ENCODE results near the gene METTL26.
A peak's percentile ranks its signal among the peaks of the same experiment; 100 is the strongest.

Gene METTL26

DNA sequence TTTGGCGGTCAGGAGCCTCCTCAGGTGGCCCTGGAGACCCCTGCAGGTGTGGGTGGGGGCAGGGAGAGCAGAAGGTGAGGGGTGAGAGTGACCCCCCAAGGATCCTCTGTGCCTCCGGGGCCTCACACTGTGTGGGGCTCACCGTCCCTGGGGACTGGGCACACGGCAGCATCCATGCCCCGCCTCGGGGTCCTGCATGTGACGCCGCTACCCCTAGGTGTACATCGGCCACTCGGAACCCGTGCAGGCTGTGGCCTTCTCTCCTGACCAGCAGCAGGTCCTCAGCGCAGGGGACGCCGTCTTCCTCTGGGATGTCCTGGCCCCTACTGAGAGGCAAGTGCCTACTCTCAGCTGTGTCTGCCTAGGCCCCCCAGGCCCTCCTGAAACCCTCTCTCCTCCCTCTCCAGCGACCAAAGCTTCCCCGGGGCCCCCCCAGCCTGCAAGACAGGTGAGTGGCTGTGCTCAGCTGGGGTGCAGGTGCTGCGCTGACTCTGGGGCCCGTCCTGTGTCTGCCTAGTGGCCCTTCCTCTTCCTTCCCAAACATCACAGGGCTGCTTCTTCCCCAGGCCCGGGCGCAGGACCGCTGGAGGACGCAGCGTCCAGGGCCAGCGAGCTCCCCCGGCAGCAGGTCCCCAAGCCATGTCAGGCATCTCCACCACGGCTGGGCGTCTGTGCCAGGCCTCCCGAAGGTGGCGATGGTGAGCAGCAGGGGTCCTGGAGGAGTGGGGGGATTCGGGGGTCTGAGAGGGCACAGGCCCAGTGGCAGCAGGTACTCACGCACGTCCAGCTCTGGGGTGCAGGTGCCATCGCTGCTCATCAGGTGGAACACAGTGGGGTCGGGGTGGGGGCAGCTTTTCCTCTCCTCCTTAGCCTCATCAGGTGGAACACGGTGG, 22.8 kb upstream of the METTL26 start:
- no peak for DNase-seq

DNA sequence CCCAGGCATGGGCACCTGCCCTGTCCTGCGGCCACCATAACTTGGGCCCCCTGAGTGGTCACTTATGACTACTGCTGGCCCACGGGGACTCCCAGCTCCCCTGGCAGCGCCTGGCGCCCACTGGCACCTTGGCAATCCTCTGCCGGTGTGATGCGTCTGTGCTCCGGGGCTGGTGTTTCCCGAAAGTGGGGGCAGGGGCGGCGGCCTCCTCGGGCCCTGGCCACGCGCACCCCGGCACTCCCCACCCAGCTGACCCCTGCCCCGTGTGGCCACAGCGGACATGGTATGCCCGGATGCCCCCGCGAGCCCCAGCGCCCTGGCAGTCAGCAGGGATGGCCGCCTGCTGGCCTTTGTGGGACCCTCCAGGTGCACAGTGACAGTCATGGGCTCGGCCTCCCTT, 21.4 kb upstream of the METTL26 start:
- no peak for DNase-seq

GRCh38 chr16:654034-654433, 17.9 kb upstream of the METTL26 start:
- DNase-seq = no peak

DNA sequence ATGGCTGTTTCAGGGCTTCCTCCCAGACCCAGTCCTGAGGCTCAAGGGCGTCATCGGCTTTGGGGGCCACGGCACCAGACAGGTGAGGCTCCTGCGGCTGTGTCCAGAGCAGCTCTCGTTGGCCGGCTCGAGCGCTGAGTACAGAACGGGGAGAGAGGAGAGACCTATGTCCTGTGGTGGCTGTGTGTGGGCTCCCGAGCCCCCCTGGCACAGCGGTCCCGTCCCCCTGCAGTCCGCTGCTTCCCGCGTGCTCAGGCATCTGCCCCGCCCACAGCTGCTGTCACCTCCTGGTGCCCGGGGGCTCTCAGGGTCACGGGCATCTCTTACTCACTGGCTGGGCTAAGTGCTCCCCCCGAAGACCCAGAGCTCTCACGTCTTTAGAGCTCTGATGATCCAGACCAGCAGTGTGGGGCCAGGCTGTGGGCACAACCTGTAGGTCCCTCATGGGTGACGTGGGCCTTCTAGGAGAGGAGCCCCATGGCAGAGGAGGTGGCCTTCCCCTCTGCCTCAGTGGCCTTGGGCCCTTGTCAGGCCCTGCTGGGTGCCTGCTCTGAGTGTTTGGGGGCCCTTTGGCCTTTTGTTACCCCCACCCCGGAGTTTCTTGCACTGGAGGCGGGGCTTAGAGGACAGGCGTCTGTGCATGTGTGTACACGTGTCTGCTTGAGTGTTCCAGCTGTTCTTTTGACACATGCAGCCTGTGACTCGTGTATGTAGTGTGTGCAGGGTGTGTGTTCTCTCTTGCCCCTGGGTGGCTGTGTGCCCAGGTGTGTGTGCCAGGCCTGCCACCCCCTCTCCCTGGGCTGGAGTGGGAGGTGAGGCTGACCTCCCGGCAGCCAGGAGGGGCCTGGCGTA, 16.6 kb upstream of the METTL26 start:
- DNase-seq = no peak

GRCh38 chr16:651844-652243, 15.7 kb upstream of the METTL26 start:
- DNase-seq = no peak

DNA sequence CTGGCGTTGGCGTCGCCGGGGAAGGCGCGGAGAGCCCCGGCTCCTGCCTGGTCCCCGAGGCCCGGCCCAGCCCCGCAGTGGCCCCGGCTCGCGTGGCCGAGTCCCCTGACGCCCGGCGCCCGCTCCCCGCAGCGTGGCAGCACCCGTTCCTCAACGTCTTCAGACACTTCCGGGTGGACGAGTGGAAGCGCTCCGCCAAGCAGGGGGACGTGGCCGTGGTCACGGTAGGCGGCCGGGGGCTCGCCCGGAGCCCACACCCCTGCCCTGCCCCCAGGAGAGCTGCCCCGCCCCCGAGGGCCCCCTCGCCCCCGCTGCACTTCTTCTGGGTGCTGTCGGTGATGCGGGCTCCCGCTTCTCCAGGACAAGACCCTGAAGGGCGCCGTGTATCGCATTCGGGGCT, 13.5 kb upstream of the METTL26 start:
- DNase-seq = no peak

DNA sequence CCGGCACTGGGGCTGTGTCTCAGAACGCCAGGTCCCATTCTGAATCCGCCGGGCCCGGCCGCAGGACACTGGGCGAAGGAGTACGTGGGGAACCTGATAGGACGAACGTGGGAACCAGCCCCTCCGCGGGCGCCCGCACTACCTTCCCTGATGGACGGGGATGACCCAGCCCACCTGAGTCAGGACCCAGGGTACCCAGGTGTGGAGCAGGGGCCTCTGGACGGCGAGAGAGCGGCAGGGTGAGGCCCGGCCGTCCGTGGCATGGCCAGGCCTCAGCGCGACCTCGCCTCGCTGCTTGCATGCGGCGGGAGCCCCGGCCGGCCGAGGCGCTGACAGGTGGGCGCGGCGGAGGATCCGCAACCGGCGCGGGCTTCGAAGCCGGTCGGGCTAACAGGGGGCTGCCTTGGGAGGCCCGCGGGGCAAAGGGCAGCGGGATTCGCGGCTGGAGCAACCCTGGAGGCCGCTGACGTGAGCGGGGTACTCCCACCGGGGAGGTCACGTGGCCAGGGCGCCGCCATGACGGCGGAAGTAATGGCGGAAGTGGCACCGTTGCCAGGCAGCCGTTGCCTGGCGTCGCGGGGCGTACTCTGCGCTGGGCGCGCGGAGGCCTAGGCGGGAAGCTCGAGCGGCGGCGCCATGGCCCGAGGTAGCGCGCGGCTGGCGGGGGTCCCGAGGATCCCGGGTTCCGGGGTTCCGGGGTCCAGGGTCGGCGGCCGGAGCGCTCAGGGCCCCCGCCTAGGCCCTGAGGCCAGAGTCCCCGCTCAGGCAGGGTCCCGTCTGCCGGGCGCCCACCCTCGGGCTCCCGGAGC, 12.9 kb upstream of the METTL26 start, which contains the start of gene WDR90:
TSS of gene WDR90 (plus strand) at position 585 of the 809 bp plus-strand sequence. CDS start at position 637, 52 bp downstream.
- peak; percentile 85 to 94 (median 91) for DNase-seq

GRCh38 chr16:648071-648780, 12.1 kb upstream of the METTL26 start:
- DNase-seq = peak in 2 of 5 donors; percentile 29 to 30

GRCh38 chr16:647173-647902, 11.2 kb upstream of the METTL26 start:
- no peak for DNase-seq

GRCh38 chr16:646679-647172, 10.6 kb upstream of the METTL26 start:
- no peak for DNase-seq

DNA sequence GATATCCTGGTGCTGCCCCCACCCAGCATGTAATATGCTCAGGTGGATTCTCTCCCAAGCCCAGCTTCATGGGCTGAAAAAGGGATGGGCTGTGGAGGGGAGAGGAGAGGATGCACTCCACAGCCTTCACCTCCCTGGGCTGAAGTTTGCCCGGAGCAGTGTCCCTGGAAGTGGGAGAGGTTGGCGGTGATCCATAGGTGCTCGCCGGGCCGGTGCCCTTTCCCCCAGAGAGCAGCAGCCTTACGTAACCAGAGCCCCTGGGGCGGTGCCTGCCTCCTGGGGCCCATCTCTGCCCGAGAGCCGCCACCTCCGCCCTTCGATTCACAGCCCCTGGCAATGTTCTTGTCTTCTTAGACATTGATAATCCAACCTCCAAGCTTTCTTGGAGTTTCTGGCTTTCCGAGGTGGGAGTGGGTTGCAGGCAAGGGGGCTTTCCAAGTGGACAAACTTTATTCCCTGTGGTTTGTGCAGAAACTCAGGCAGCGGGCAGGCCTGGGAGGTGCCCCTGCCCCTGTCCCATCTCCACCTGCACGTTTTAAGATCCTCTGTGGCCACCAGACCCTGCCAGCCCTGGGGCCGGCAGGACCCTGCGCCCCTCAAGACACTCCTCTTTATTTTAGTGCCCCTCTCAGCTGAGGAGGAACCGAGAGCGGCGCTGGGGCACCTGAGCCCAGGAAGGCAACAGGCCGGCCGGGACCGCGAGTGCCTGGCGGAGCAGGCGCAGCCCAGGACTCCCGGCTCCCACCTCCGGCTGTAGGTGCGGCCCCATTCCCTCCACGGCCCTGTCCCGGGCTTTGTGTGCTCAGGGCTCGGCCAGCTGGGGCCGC, 10.0 kb upstream of the METTL26 start:
- DNase-seq = no peak

- DNase-seq = no peak
Measured at GRCh38 chr16:644556-644955, 8.5 kb upstream of the METTL26 start.

- no peak for DNase-seq
Measured at GRCh38 chr16:643050-643368, 6.9 kb upstream of the METTL26 start.

DNA sequence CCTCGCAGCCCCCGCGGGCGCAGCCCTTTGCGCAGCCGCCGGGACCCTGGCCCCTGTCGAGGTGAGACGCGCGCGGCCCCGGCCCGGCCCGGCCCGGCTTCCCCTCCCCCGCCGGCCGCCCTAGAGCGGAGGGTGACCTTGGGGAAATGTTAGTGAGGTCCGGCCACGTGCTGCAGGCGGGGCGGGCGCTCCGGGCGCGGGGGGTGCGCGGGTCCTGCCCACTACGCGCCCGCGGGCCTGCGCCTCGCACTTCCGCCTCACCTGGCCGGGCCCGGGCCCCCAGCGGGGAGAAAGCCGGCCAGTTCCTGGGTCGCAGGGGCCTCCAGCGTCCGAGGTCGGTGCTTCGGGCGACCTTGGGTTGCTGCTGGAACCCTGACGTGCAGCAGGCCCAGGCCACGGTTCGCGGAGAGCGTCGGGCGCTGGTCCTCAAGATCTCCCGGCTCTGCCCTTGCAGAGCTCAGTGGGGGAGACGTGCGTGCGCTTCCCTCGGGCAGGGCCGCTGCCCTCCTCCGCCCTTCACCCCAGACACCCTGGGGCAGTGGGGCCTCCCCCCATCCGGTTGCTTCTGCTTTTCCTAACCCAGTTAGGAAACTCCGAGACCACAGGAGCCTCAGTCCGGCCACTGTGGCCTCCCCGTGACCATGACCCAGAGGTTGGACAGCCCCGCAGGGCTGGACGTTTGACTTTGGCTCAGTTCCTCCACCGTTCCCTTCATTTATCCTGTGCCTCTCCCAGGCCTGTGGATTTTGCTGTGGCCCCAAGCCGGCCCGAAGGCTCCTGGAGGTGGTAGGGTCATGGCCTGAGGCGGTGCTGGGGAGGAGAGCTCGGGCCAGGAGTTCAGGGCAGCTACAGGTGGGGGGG, 6.3 kb upstream of the METTL26 start:
- DNase-seq = peak in 1 of 5 donors; percentile 28

DNA sequence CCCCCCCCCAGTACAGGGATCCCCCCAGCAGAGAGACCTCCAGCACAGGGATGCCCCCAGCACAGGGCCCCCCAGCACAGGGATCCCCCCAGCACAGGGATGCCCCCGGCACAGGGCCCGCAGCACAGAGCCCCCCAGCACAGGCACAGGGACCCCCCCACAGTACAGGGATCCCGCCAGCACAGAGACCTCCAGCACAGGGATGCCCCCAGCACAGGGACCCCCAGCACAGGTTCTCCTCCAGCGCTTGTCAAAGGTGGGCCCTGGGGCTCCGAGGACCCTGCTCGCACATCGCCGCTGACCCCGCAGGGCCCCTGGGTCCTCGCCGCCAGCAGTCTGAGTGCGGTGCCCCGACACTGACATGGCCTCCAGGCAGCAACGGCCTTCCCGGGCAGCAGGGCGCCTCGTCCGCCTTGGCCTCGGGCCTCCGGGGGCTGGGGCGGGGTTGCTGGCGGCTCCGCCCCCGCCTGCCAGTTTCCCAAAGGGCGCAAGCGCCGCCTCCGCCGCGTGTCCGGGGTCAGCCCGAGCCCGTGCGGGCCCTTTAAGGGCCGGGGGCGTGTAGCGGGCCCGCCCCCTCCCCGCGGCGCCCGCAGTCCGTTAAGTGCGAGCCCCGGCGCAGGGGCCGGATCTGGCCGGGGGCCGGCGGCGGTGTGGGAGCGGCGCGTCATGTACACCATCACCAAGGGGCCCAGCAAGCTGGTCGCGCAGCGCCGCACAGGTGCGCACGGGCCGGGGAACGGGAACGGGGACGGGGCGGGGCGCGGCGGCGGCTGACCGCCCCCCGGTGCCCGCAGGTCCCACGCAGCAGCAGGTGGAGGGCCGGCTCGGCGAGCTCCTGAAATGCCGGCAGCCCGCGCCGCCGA, 5.5 kb upstream of the METTL26 start, which contains the start of gene MCRIP2:
TSS of gene MCRIP2 (plus strand) at position 503 of the 863 bp plus-strand sequence. CDS start at position 667, 164 bp downstream.
- peak; percentile 30 to 75 (median 43) for DNase-seq

- no peak for DNase-seq
Measured at GRCh38 chr16:640614-641013, 4.5 kb upstream of the METTL26 start.

- DNase-seq = no peak
Measured at GRCh38 chr16:638836-639235, 2.7 kb upstream of the METTL26 start.

- DNase-seq = no peak
Measured at GRCh38 chr16:638034-638543, 2.0 kb upstream of the METTL26 start.

All from T-helper 1 cell (primary cell).